OCI-LY7 (cell line): ENCODE results near the gene SCYL2. TPM values are rescaled to one million over a fixed set of nuclear protein-coding genes. Genes with fewer than 3 reads are reported as not detected.
"Not testable (repeated sequence)": the region's sequence is repeated elsewhere in the genome, so short reads cannot be mapped to it uniquely, and the experiment has no call there.

Source experiments
- BruUV-seq: library from RNA; stranded (reverse); fragments of 400-500 nt; replicated peaks from 2 replicates; lab custom pipeline; 2021; lab: Mats Ljungman, UMichigan
- CTCF ChIA-PET: fragments of 300-600 bp; sonication (Branson Sonifier 250); formaldehyde crosslinking; loops from one replicate; lab custom pipeline; 2022; ENCODE audit warnings: antibody characterized with exemption; ENCODE audit not compliant: unreplicated experiment; lab: Charles Lee
- POLR2A ChIA-PET: fragments of 300-600 bp; sonication (Branson Sonifier 250); formaldehyde crosslinking; loops from one replicate; lab custom pipeline; 2022; ENCODE audit warnings: antibody characterized with exemption; lab: Charles Lee
- DNase-seq: peaks from one replicate; pipeline ENCODE4 v3.0.0-alpha.2; 2015; ENCODE audit warnings: low spot score
- H2AFZ ChIP-seq: fragments of 200-600 bp; sonication (generic), shearing (Covaris generic); 2 replicates; pipeline ENCODE4 v1.6.1; 2014; ENCODE audit warnings: mild to moderate bottlenecking, antibody characterized with exemption, low read length, moderate library complexity
- H3K27ac ChIP-seq: fragments of 200-600 bp; sonication (generic); 2 replicates; pipeline ENCODE4 v1.5.1; 2014; ENCODE audit warnings: mixed run types, low read depth, mild to moderate bottlenecking, moderate library complexity, low read length, inconsistent platforms; ENCODE audit not compliant: poor library complexity, severe bottlenecking
- H3K36me3 ChIP-seq: fragments of 200-600 bp; sonication (generic); 2 replicates; pipeline ENCODE4 v1.6.1; 2014; ENCODE audit warnings: mild to moderate bottlenecking, antibody characterized with exemption, low read length, moderate library complexity, mixed read lengths; ENCODE audit not compliant: insufficient read depth
- H3K4me1 ChIP-seq: fragments of 200-600 bp; sonication (generic); 2 replicates; pipeline ENCODE4 v1.5.1; 2014; ENCODE audit warnings: mild to moderate bottlenecking, low read length; ENCODE audit not compliant: insufficient read depth, poor library complexity, severe bottlenecking
- H3K4me2 ChIP-seq: fragments of 200-600 bp; sonication (generic); 2 replicates; pipeline ENCODE4 v1.6.1; 2014; ENCODE audit warnings: mild to moderate bottlenecking, low read length
- H3K4me3 ChIP-seq: fragments of 200-600 bp; sonication (generic); 2 replicates; pipeline ENCODE4 v1.5.1; 2014; ENCODE audit warnings: mild to moderate bottlenecking, low read depth, low read length; ENCODE audit not compliant: poor library complexity, severe bottlenecking
- H3K79me2 ChIP-seq: fragments of 200-600 bp; sonication (generic); 2 replicates; pipeline ENCODE4 v1.6.1; 2016; ENCODE audit warnings: low read depth, mild to moderate bottlenecking, low read length, moderate library complexity, mixed read lengths; ENCODE audit not compliant: insufficient read depth
- H3K9me2 ChIP-seq: fragments of 200-600 bp; sonication (generic); 2 replicates; pipeline ENCODE4 v1.6.1; 2016; ENCODE audit warnings: mild to moderate bottlenecking, low read length, mixed read lengths; ENCODE audit not compliant: insufficient read depth
- H3K9me3 ChIP-seq: fragments of 200-600 bp; sonication (generic); 2 replicates; pipeline ENCODE4 v1.6.1; 2014; ENCODE audit warnings: mild to moderate bottlenecking, mixed run types, low read length, mixed read lengths
- H4K20me1 ChIP-seq: fragments of 200-600 bp; sonication (generic); 2 replicates; pipeline ENCODE4 v1.6.1; 2014; ENCODE audit warnings: mild to moderate bottlenecking, antibody characterized with exemption, low read length, moderate library complexity, mixed read lengths; ENCODE audit not compliant: insufficient read depth
- EZH2phosphoT487 ChIP-seq: fragments of 200-600 bp; sonication (generic); IDR thresholded peaks from 2 replicates; pipeline ENCODE4 v1.6.1; 2018; ENCODE audit warnings: low read depth, borderline replicate concordance, mild to moderate bottlenecking, mixed run types, antibody characterized with exemption, low read length, moderate library complexity, mixed read lengths
- intact Hi-C: fragments of 100-400 bp; cut with micrococcal nuclease; formaldehyde crosslinking; loops from one replicate; pipeline ENCODE4 v1.10.0; 2022; ENCODE audit not compliant: unreplicated experiment
- total RNA-seq, 2 experiments: library from RNA; depleted of rRNA in 1 of 2; stranded (reverse); fragments of >200 nt in 1 of 2; shearing (Covaris generic) in 1 of 2; gene quantifications; 2 replicates each; pipeline ENCODE4 v1.2.3, GENCODE V29; 2014 to 2022
- TF ChIP-seq, protein P1 (sequence below): fragments of 200-600 bp; sonication (generic); conservative IDR thresholded peaks from 2 replicates; pipeline ENCODE4 v1.5.1; 2014; ENCODE audit warnings: mild to moderate bottlenecking, antibody characterized with exemption, low read length, moderate library complexity, mixed read lengths

The SCYL2 gene
- total RNA-seq, 2 experiments from 2014 or later: 13.9 to 30.7 TPM

- DNase-seq: no peak
- TF ChIP-seq, protein P1, sequence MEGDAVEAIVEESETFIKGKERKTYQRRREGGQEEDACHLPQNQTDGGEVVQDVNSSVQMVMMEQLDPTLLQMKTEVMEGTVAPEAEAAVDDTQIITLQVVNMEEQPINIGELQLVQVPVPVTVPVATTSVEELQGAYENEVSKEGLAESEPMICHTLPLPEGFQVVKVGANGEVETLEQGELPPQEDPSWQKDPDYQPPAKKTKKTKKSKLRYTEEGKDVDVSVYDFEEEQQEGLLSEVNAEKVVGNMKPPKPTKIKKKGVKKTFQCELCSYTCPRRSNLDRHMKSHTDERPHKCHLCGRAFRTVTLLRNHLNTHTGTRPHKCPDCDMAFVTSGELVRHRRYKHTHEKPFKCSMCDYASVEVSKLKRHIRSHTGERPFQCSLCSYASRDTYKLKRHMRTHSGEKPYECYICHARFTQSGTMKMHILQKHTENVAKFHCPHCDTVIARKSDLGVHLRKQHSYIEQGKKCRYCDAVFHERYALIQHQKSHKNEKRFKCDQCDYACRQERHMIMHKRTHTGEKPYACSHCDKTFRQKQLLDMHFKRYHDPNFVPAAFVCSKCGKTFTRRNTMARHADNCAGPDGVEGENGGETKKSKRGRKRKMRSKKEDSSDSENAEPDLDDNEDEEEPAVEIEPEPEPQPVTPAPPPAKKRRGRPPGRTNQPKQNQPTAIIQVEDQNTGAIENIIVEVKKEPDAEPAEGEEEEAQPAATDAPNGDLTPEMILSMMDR: no peak
- no peak for TF ChIP-seq EZH2phosphoT487
- CTCF ChIA-PET: no interaction called here
- Histone ChIP-seq H4K20me1 (no peaks in the 10 kb centered on the region), H3K79me2 (no peaks in the 10 kb centered on the region), H3K9me3 (no peaks in the 10 kb centered on the region), H3K27ac (no peak overlapping the region), H3K4me2 (no peak overlapping the region), H3K9me2 (no peaks in the 10 kb centered on the region), H2AFZ (no peak overlapping the region), H3K4me1 (no peaks in the 10 kb centered on the region), H3K4me3 (no peak overlapping the region), H3K36me3 (peaks cover 55% of the 10 kb centered on the region)
- intact Hi-C loops: no loop called here
- POLR2A ChIA-PET: interaction anchor here (1.6 kb wide), 1 partner anchor 41 kb away, joined by 3 read pairs; no protein-coding TSS in a partner anchor
- no TSS peak for BruUV-seq
Observed at GRCh38 chr12:100337727-100338126, 70.8 kb downstream of the SCYL2 start.

- no peak overlapping the region for H3K27ac ChIP-seq
- peaks cover 43% of the 10 kb centered on the region; the same call in 1 of the 2 replicates for H3K36me3 ChIP-seq
- TSS peak; percentile 29 for BruUV-seq
- no peak for DNase-seq
- POLR2A ChIA-PET: no interaction called here
- H3K79me2 ChIP-seq: no peaks in the 10 kb centered on the region
- TF ChIP-seq, protein P1: no peak
- no peak for TF ChIP-seq EZH2phosphoT487
- no peaks in the 10 kb centered on the region for H3K9me2 ChIP-seq
- H4K20me1 ChIP-seq: no peaks in the 10 kb centered on the region
- no peak overlapping the region for H2AFZ ChIP-seq
- no peaks in the 10 kb centered on the region for H3K4me1 ChIP-seq
- CTCF ChIA-PET: no interaction called here
- no peak overlapping the region for H3K4me3 ChIP-seq
- H3K9me3 ChIP-seq: no peaks in the 10 kb centered on the region
- intact Hi-C loops: no loop called here
- no peak overlapping the region for H3K4me2 ChIP-seq
Observed at GRCh38 chr12:100339071-100339470, 72.1 kb downstream of the SCYL2 start.

DNA sequence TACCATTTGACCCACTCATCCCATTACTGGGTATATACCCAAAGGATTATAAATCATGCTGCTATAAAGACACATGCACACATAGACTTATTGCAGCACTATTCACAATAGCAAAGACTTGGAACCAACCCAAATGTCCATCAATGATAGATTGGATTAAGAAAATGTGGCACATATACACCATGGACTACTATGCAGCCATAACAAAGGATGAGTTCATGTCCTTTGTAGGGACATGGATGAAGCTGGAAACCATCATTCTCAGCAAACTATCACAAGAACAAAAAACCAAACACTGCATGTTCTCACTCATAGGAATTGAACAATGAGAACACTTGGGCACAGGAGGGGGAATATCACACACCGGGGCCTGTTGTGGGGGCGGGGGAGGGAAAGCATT is 75.9 kb downstream of the SCYL2 start:
- POLR2A ChIA-PET, H3K4me1 ChIP-seq, H2AFZ ChIP-seq, H3K79me2 ChIP-seq, H3K9me2 ChIP-seq, H3K4me2 ChIP-seq, BruUV-seq, H4K20me1 ChIP-seq, H3K9me3 ChIP-seq, H3K27ac ChIP-seq, DNase-seq, intact Hi-C loops, H3K4me3 ChIP-seq, CTCF ChIA-PET: not testable (repeated sequence)
- peaks cover 16% of the 10 kb centered on the region; the same call in 1 of the 2 replicates for H3K36me3 ChIP-seq

- H3K4me1 ChIP-seq, H4K20me1 ChIP-seq, BruUV-seq, H3K27ac ChIP-seq, H3K4me3 ChIP-seq, intact Hi-C loops, H3K79me2 ChIP-seq, H3K9me2 ChIP-seq, CTCF ChIA-PET, H3K9me3 ChIP-seq, H3K4me2 ChIP-seq, DNase-seq, H3K36me3 ChIP-seq, POLR2A ChIA-PET, H2AFZ ChIP-seq: not testable (repeated sequence)
Observed at GRCh38 chr12:100344351-100344750, 77.4 kb downstream of the SCYL2 start.
